22Rv1 (cell line): Measurements from ENCODE around the gene RNF115.
"Not testable (repeated sequence)": the region's sequence is repeated elsewhere in the genome, so short reads cannot be mapped to it uniquely, and the experiment has no call there.

ENCODE experiments used
- H3K27ac ChIP-seq: fragments of 450-650 bp; 2 replicates; pipeline ENCODE4 v1.5.1; 2017
- CTCF ChIP-seq: fragments of 450-650 bp; IDR thresholded peaks from 2 replicates; pipeline ENCODE4 v1.5.1; 2017; ENCODE audit warnings: mild to moderate bottlenecking
- ZFX ChIP-seq: fragments of 450-650 bp; IDR thresholded peaks from 2 replicates; pipeline ENCODE4 v1.6.1; 2017; ENCODE audit warnings: antibody characterized with exemption, borderline replicate concordance

The RNF115 gene

DNA sequence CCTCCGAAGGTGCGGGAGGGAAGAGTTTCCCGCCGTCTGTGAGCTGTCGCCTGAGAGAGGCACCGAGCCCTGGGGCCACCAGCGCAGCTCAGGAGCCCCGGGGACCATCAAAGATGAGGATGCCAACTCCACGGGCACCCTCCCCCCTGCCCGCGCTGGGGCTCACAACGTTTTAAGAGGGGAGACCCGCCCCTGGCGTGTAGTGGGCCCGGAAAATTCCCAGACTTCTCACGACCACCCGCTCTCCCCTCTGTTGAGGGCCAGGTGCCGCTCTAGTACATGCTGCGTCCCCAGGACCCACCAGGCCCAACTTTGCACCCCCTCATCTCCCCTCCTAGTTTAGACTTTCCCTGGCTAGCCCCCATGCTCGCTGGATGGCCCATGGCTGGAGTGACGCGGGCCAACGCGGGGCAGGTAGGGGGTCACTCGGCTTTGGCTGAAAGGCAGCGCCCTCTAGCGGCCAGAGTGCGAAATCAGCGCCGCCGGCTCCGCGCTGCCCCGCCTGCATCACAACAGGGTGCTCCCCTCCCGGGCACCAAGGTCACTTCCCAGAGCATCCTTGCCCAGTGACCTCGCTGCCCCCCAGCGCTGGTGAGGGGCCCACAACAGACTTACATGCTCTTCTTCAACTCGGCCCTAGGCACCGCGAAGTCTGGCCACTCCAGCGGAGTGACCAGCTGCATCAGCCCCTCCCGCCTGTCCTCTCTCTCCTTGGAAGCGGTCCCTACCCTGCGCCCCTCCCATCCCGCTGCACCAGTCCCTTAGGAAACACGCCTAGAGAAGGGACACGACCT lies 102.8 kb downstream of the RNF115 start:
- H3K27ac ChIP-seq = no peak overlapping the region
- TF ChIP-seq ZFX (no peak), CTCF (peak; percentile 99)

DNA sequence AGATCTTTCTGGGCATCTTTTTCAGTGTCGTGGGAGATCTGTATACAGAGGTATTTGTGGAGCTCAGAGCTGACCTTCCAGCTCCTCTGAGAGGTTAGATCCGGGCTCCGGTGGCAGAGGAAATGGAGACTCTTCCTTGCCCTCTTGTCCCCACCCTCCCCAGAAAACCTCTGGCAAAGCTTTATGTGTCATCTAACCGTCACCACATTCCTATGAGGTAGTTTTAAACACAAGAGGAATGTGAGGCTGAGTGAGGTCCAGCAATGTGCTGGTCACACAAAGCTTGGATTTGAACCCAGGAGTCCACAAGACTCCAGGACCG lies 103.4 kb downstream of the RNF115 start:
- TF ChIP-seq CTCF (no peak), ZFX (no peak)
- H3K27ac ChIP-seq = no peak overlapping the region

- H3K27ac ChIP-seq = no peak within 1 kb of the TSS
- TF ChIP-seq CTCF (no peak), ZFX (no peak)
Observed at GRCh38 chr1:145719230-145720079, 104.4 kb downstream of the RNF115 start, which contains the start of gene CD160. Gene CD160 (plus strand): TSS chr1:145719499. CDS start chr1:145728328, 8,829 bp downstream.

DNA sequence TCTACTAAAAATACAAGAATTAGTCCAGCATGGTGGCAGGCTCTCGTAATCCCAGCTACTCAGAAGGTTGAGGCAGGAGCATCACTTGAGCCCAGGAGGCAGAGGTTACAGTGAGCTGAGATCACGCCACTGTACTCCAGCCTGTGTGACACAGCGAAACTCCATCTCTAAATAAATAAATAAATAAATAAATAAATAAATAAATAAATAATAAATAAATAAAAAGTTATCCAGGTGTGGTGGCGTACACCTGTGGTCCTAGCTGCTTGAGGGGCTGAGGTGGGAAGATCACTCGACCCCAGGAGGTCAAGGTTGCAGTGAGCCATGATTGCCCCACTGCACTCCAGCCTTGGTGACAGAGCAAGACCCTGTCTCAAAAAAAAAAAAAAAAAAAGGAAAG lies 105.4 kb downstream of the RNF115 start:
- H3K27ac ChIP-seq = not testable (repeated sequence)

DNA sequence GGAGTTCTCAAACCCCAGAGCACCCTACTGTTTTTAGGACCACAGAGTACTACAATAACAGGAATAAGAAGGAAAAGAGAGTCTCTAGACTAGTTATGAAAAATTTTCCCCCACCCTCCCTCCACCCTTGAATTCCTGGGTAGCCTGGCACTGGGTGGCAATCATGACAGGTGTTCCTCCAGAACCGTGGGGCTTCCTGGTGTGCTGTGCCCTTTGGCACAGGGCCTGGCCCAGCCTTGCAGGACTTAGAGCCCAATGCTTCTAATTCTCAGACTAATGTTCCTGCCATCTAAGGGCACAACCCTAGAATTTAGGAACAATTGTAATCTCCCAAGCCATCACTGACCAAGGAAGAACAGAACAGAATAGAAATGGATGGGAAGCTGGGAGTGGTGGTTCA lies 106.1 kb downstream of the RNF115 start:
- TF ChIP-seq ZFX (no peak), CTCF (no peak)
- H3K27ac ChIP-seq = no peak overlapping the region

DNA sequence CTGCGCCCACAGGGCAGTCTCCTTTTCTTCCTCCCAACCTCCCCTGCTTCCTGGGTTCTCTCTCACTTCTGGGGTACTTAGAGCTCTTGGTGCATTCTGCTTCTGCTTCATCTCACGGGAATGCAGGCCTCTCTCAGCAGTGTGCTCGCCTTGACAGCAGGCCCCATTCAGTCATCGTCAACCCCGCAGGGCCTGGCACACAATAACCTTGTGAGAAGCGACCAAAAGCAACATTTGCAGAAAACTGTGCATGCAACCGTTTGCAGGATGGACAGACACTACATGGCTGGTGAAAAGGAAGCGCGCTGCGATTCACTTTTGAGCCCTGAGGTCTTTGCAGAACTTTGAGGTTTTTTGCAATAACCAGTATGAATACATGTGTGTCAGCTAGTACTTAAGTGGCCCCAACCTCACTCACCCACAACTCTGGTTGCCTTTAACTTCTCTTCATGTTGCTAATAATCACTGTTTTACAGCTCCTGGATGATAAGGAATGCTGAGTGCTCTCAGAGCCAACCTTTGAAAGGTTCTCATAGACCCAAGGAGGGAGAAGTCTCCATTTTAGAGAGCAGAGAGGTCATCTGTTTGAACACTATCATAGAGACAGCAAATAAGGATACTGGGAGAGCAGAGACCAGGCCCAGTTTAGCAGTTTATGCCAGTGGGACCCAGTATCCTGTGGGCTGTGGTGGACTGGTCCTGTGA lies 107.1 kb downstream of the RNF115 start:
- H3K27ac ChIP-seq = no peak overlapping the region
- TF ChIP-seq CTCF (no peak), ZFX (no peak)

GRCh38 chr1:145714524-145715111 lies 109.3 kb downstream of the RNF115 start:
- TF ChIP-seq CTCF = no peak
- TF ChIP-seq ZFX = no peak
- no peak overlapping the region for H3K27ac ChIP-seq
